Choroid plexus epithelial cell (primary cell): ENCODE results near the gene USP6NL.

Experiments
- DNase-seq: peaks from one replicate; pipeline ENCODE4 v3.0.0-alpha.2; 2010; ENCODE audit warnings: low read depth
- H3K4me3 ChIP-seq: 2 replicates; pipeline ENCODE4 v1.5.1; 2011; ENCODE audit warnings: low read depth, mild to moderate bottlenecking, control low read depth, low read length, moderate library complexity
- CTCF ChIP-seq: conservative IDR thresholded peaks from 2 replicates; pipeline ENCODE4 v1.5.1; 2011; ENCODE audit warnings: low read depth, mild to moderate bottlenecking, control low read depth, inconsistent platforms, low read length, moderate library complexity

The USP6NL gene

GRCh38 chr10:11463111-11463510 lies 148.3 kb downstream of the USP6NL start:
- H3K4me3 ChIP-seq: no peak overlapping the region
- no peak for DNase-seq
- no peak for TF ChIP-seq CTCF

- TF ChIP-seq CTCF: no peak
- no peak for DNase-seq
- H3K4me3 ChIP-seq: no peak overlapping the region
These were observed 149.4 kb downstream of the USP6NL start for GRCh38 chr10:11462071-11462470.

- no peak for DNase-seq
- no peak overlapping the region for H3K4me3 ChIP-seq
- no peak for TF ChIP-seq CTCF
These were observed 154.1 kb downstream of the USP6NL start for GRCh38 chr10:11457336-11457735.

- no peak overlapping the region for H3K4me3 ChIP-seq
- DNase-seq: no peak
- peak; percentile 47 for TF ChIP-seq CTCF
These were observed 156.4 kb downstream of the USP6NL start for GRCh38 chr10:11454958-11455566.

- H3K4me3 ChIP-seq: no peak overlapping the region
These were observed 157.3 kb downstream of the USP6NL start for GRCh38 chr10:11454160-11454559.

GRCh38 chr10:11451640-11452260 lies 159.7 kb downstream of the USP6NL start:
- H3K4me3 ChIP-seq: no peak overlapping the region
- no peak for TF ChIP-seq CTCF
- no peak for DNase-seq

More at GRCh38 chr10:11454160-11454559, 157.3 kb downstream of the USP6NL start:
- no peak for DNase-seq
- TF ChIP-seq CTCF: no peak

- DNase-seq: no peak
- TF ChIP-seq CTCF: no peak
- H3K4me3 ChIP-seq: no peak overlapping the region
These were observed 161.0 kb downstream of the USP6NL start for GRCh38 chr10:11450427-11450826.
